ENCODE results near the gene CAV1. TPM values are rescaled to one million over a fixed set of nuclear protein-coding genes. Genes with fewer than 3 reads are reported as not detected.

The CAV1 gene
- total RNA-seq, 3 donors from 2014 or later (not counting 1 experiment from before 2014, with no cell fraction given): not detected

DNA sequence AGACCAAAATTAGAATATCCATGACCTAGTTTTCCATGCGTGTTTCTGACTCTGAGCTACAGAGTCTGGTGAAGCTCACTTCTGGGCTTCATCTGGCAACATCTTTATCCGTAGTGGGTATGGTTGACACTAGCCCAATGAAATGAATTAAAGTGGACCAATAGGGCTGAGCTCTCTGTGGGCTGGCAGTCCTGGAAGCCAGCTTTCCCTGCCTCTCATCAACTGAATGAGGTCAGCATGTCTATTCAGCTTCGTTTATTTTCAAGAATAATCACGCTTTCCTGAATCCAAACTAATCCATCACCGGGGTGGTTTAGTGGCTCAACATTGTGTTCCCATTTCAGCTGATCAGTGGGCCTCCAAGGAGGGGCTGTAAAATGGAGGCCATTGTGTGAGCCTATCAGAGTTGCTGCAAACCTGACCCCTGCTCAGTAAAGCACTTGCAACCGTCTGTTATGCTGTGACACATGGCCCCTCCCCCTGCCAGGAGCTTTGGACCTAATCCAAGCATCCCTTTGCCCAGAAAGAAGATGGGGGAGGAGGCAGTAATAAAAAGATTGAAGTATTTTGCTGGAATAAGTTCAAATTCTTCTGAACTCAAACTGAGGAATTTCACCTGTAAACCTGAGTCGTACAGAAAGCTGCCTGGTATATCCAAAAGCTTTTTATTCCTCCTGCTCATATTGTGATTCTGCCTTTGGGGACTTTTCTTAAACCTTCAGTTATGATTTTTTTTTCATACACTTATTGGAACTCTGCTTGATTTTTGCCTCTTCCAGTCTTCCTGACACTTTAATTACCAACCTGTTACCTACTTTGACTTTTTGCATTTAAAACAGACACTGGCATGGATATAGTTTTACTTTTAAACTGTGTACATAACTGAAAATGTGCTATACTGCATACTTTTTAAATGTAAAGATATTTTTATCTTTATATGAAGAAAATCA is 35.5 kb downstream of the CAV1 start:
- peaks cover 20 to 45% of the 10 kb centered on the region in 2 donors for H3K27me3 Mint-ChIP-seq (ENCODE audit: low read depth in 2 of 2)

GRCh38 chr7:116561697-116562483 is 37.1 kb downstream of the CAV1 start:
- ATAC-seq (no peak), DNase-seq (no peak)
- no peaks in the 10 kb centered on the region for H3K36me3 ChIP-seq (ENCODE audit: control insufficient read depth, insufficient read depth, low read length)
- H3K9me3 ChIP-seq (ENCODE audit: control insufficient read depth, insufficient read depth, low read length): no peaks in the 10 kb centered on the region
- no peak overlapping the region for H3K4me3 ChIP-seq (ENCODE audit: low read length)
- Mint-ChIP-seq H3K4me3 (no peak overlapping the region), H3K4me1 (no peaks in the 10 kb centered on the region), H3K27me3 (ENCODE audit: low read depth in 2 of 2) (peaks cover 18 to 39% of the 10 kb centered on the region in 2 donors), H3K27ac (no peak overlapping the region), H3K36me3 (no peaks in the 10 kb centered on the region), H3K9me3 (peaks cover 2 to 5% of the 10 kb centered on the region in 2 donors)
- intact Hi-C loops (cut with micrococcal nuclease): no loop called here
- H3K27me3 ChIP-seq (ENCODE audit: control insufficient read depth, insufficient read depth, low read length): peaks cover 3% of the 10 kb centered on the region
- 73% methylated on average over 2 of the region's 2 CpGs for WGBS (ENCODE audit: insufficient coverage)
- H3K4me1 ChIP-seq (ENCODE audit: control insufficient read depth, insufficient read depth, low read length): no peaks in the 10 kb centered on the region
- TF ChIP-seq, protein P1, sequence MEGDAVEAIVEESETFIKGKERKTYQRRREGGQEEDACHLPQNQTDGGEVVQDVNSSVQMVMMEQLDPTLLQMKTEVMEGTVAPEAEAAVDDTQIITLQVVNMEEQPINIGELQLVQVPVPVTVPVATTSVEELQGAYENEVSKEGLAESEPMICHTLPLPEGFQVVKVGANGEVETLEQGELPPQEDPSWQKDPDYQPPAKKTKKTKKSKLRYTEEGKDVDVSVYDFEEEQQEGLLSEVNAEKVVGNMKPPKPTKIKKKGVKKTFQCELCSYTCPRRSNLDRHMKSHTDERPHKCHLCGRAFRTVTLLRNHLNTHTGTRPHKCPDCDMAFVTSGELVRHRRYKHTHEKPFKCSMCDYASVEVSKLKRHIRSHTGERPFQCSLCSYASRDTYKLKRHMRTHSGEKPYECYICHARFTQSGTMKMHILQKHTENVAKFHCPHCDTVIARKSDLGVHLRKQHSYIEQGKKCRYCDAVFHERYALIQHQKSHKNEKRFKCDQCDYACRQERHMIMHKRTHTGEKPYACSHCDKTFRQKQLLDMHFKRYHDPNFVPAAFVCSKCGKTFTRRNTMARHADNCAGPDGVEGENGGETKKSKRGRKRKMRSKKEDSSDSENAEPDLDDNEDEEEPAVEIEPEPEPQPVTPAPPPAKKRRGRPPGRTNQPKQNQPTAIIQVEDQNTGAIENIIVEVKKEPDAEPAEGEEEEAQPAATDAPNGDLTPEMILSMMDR (IDR thresholded peaks at IDR 0.05): peak; percentile 9
- no peak overlapping the region for H3K27ac ChIP-seq (ENCODE audit: low read length)

More for the DNA sequence above, 35.5 kb downstream of the CAV1 start:
- Histone ChIP-seq H3K4me1 (ENCODE audit: control insufficient read depth, insufficient read depth, low read length) (no peaks in the 10 kb centered on the region), H3K9me3 (ENCODE audit: control insufficient read depth, insufficient read depth, low read length) (no peaks in the 10 kb centered on the region), H3K36me3 (ENCODE audit: control insufficient read depth, insufficient read depth, low read length) (no peaks in the 10 kb centered on the region), H3K27me3 (ENCODE audit: control insufficient read depth, insufficient read depth, low read length) (peaks cover 3% of the 10 kb centered on the region), H3K4me3 (ENCODE audit: low read length) (no peak overlapping the region), H3K27ac (ENCODE audit: low read length) (no peak overlapping the region)
- H3K36me3 Mint-ChIP-seq: no peaks in the 10 kb centered on the region
- DNase-seq (no peak), ATAC-seq (no peak)
- H3K4me3 Mint-ChIP-seq: no peak overlapping the region
- no peak overlapping the region for H3K27ac Mint-ChIP-seq
- peaks cover 2 to 5% of the 10 kb centered on the region in 2 donors for H3K9me3 Mint-ChIP-seq
- intact Hi-C loops (cut with micrococcal nuclease): no loop called here
- TF ChIP-seq, protein P1 (IDR thresholded peaks at IDR 0.05): no peak
- H3K4me1 Mint-ChIP-seq: no peaks in the 10 kb centered on the region
- 73% methylated on average over 7 of the region's 7 CpGs for WGBS (ENCODE audit: insufficient coverage)

GRCh38 chr7:116562529-116563121 is 37.8 kb downstream of the CAV1 start:
- DNase-seq (no peak), ATAC-seq (no peak)
- Mint-ChIP-seq H3K9me3 (peaks cover 2 to 5% of the 10 kb centered on the region in 2 donors), H3K27ac (no peak overlapping the region), H3K36me3 (no peaks in the 10 kb centered on the region), H3K4me1 (no peaks in the 10 kb centered on the region), H3K4me3 (no peak overlapping the region), H3K27me3 (ENCODE audit: low read depth in 2 of 2) (peaks cover 18 to 37% of the 10 kb centered on the region in 2 donors)
- TF ChIP-seq, protein P1 (IDR thresholded peaks at IDR 0.05): no peak
- no peaks in the 10 kb centered on the region for H3K36me3 ChIP-seq (ENCODE audit: control insufficient read depth, insufficient read depth, low read length)
- intact Hi-C loops (cut with micrococcal nuclease): no loop called here
- H3K9me3 ChIP-seq (ENCODE audit: control insufficient read depth, insufficient read depth, low read length): no peaks in the 10 kb centered on the region
- no peak overlapping the region for H3K4me3 ChIP-seq (ENCODE audit: low read length)
- peaks cover 3% of the 10 kb centered on the region for H3K27me3 ChIP-seq (ENCODE audit: control insufficient read depth, insufficient read depth, low read length)
- no peak overlapping the region for H3K27ac ChIP-seq (ENCODE audit: low read length)
- WGBS (ENCODE audit: insufficient coverage): 94% methylated on average over 1 of the region's 1 CpG
- no peaks in the 10 kb centered on the region for H3K4me1 ChIP-seq (ENCODE audit: control insufficient read depth, insufficient read depth, low read length)

Data from natural killer cell (primary cell).